ENCODE data around the gene GNG14. TPM values are rescaled to one million over a fixed set of nuclear protein-coding genes. Genes with fewer than 3 reads are reported as not detected.

The GNG14 gene
- total and polyA plus RNA-seq, 2 of the 13 experiments (the other 11 are each of a cell fraction or from before 2014, with no cell fraction given), result not detected

- TF ChIP-seq TRAFD1 (CRISPR knock-in tag; IDR thresholded peaks at IDR 0.05; ENCODE audit: borderline replicate concordance) (no peak), NFE2L2 (IDR thresholded peaks at IDR 0.05; ENCODE audit: low read length) (no peak), BCL3 (CRISPR knock-in tag; IDR thresholded peaks at IDR 0.05) (no peak), ESRRA (CRISPR knock-in tag; IDR thresholded peaks at IDR 0.05; ENCODE audit: low read depth) (no peak), ZNF891 (CRISPR knock-in tag; IDR thresholded peaks at IDR 0.05) (no peak), MBNL3 (CRISPR knock-in tag; conservative IDR thresholded peaks at IDR 0.05) (no peak), NR1H2 (CRISPR knock-in tag; IDR thresholded peaks at IDR 0.05; ENCODE audit: borderline replicate concordance, low read depth) (no peak), ZNF446 (CRISPR knock-in tag; IDR thresholded peaks at IDR 0.05) (no peak), NRL (CRISPR knock-in tag; IDR thresholded peaks at IDR 0.05; ENCODE audit: borderline replicate concordance) (no peak), MNT (IDR thresholded peaks at IDR 0.05) (peak; percentile 85), ZNF713 (CRISPR knock-in tag; IDR thresholded peaks at IDR 0.05) (no peak), ZUFSP (CRISPR knock-in tag; IDR thresholded peaks at IDR 0.05; ENCODE audit: borderline replicate concordance) (no peak), TSC22D2 (CRISPR knock-in tag; IDR thresholded peaks at IDR 0.05; ENCODE audit: borderline replicate concordance) (no peak), ZBTB21 (CRISPR knock-in tag; IDR thresholded peaks at IDR 0.05) (no peak), GATA4 (IDR thresholded peaks at IDR 0.05; ENCODE audit: borderline replicate concordance, low read depth) (no peak), E2F5 (CRISPR knock-in tag; conservative IDR thresholded peaks at IDR 0.05) (peak; percentile 60; the same call in 1 of the 2 replicates), KDM4B (CRISPR knock-in tag; IDR thresholded peaks at IDR 0.05) (0 out of 2 replicates have a peak, but pooled peaks have one; percentile 19), CBFB (CRISPR knock-in tag; IDR thresholded peaks at IDR 0.05) (0 out of 2 replicates have a peak, but pooled peaks have one; percentile 53), ZNF326 (CRISPR knock-in tag; IDR thresholded peaks at IDR 0.05; ENCODE audit: borderline replicate concordance) (no peak), NCOR1 (IDR thresholded peaks at IDR 0.05; ENCODE audit: borderline replicate concordance, low read length) (no peak), ZNF782 (CRISPR knock-in tag; IDR thresholded peaks at IDR 0.05; ENCODE audit: borderline replicate concordance) (peak; percentile 61; the same call in 1 of the 2 replicates), ZNF329 (CRISPR knock-in tag; IDR thresholded peaks at IDR 0.05; ENCODE audit: low read depth) (no peak)
Observed at GRCh38 chr19:12722566-12723380, 35.0 kb downstream of the GNG14 start (continued).
